ENCODE data around the gene PTP4A2.

DNA sequence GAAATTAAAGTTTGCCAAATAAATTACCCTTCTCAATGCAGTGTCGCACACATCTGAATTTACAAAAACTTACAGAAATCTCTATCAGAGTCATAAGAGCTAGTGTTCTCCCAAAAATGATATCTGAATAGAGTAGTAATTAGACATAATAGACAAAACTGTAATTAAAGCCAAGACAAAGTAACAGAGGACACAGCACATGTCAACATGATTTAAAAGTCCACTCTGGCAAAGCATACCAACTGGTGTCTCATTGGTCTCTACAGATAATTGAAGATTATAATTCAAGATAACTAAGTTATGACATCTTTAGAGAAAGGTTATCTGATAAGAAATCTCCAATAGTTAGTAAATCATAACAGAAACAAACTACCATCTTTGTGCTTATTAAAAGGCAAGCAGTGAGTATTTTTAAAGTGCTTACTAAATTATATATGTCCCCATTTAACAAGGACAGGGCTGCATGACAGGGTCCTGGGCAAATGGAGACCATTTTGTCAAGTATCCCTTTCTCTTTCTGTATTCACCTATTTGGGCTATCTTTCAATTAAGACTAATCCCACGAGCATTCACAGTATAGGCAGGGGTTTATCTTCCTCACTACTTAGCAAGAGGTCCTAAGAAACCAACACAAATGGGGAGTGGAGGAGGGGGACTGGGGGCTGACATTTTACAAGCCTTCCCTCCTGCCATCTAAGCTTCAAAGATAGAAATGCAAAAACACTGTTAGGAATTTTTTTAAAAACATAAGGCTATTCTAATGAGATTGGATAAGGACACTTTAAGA is 26.0 kb downstream of the PTP4A2 start:
- TF ChIP-seq, protein P1, sequence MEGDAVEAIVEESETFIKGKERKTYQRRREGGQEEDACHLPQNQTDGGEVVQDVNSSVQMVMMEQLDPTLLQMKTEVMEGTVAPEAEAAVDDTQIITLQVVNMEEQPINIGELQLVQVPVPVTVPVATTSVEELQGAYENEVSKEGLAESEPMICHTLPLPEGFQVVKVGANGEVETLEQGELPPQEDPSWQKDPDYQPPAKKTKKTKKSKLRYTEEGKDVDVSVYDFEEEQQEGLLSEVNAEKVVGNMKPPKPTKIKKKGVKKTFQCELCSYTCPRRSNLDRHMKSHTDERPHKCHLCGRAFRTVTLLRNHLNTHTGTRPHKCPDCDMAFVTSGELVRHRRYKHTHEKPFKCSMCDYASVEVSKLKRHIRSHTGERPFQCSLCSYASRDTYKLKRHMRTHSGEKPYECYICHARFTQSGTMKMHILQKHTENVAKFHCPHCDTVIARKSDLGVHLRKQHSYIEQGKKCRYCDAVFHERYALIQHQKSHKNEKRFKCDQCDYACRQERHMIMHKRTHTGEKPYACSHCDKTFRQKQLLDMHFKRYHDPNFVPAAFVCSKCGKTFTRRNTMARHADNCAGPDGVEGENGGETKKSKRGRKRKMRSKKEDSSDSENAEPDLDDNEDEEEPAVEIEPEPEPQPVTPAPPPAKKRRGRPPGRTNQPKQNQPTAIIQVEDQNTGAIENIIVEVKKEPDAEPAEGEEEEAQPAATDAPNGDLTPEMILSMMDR (IDR thresholded peaks at IDR 0.05; ENCODE audit: low read depth, low read length), result no peak
- no peak for TF ChIP-seq POLR2A (IDR thresholded peaks at IDR 0.05; ENCODE audit: extremely low read depth, insufficient read length)
